ENCODE results near the gene HCRTR1.

Gene HCRTR1

GRCh38 chr1:31643976-31644559, 26.6 kb downstream of the HCRTR1 start:
- peak overlapping the region; percentile 94 for H3K4me3 ChIP-seq (ENCODE audit: low read length)
- DNase-seq (ENCODE audit: low read depth) = no peak
- no peak for TF ChIP-seq CTCF (conservative IDR thresholded peaks at IDR 0.05; ENCODE audit: low read depth, low read length)

- no peak for TF ChIP-seq CTCF (conservative IDR thresholded peaks at IDR 0.05; ENCODE audit: low read depth, low read length)
- peak; percentile 90 for DNase-seq (ENCODE audit: low read depth)
- H3K4me3 ChIP-seq (ENCODE audit: low read length) = peak within 1 kb of the TSS; percentile 94
Observed at GRCh38 chr1:31644560-31645273, 27.2 kb downstream of the HCRTR1 start, which contains the start of gene PEF1. TSS of gene PEF1 (minus strand) at chr1:31644876. CDS start at chr1:31644864, 12 bp downstream.

GRCh38 chr1:31645274-31645568, 27.7 kb downstream of the HCRTR1 start:
- H3K4me3 ChIP-seq (ENCODE audit: low read length) = peak overlapping the region; percentile 94
- no peak for TF ChIP-seq CTCF (conservative IDR thresholded peaks at IDR 0.05; ENCODE audit: low read depth, low read length)
- no peak for DNase-seq (ENCODE audit: low read depth)

GRCh38 chr1:31646259-31646960, 28.9 kb downstream of the HCRTR1 start:
- no peak for TF ChIP-seq CTCF (conservative IDR thresholded peaks at IDR 0.05; ENCODE audit: low read depth, low read length)
- no peak for DNase-seq (ENCODE audit: low read depth)
- H3K4me3 ChIP-seq (ENCODE audit: low read length) = no peak overlapping the region

GRCh38 chr1:31647106-31647505, 29.6 kb downstream of the HCRTR1 start:
- no peak for DNase-seq (ENCODE audit: low read depth)
- no peak overlapping the region for H3K4me3 ChIP-seq (ENCODE audit: low read length)

GRCh38 chr1:31648190-31648589, 30.7 kb downstream of the HCRTR1 start:
- TF ChIP-seq CTCF (conservative IDR thresholded peaks at IDR 0.05; ENCODE audit: low read depth, low read length) = no peak
- no peak for DNase-seq (ENCODE audit: low read depth)

More at GRCh38 chr1:31647106-31647505, 29.6 kb downstream of the HCRTR1 start:
- TF ChIP-seq CTCF (conservative IDR thresholded peaks at IDR 0.05; ENCODE audit: low read depth, low read length) = no peak

More at GRCh38 chr1:31648190-31648589, 30.7 kb downstream of the HCRTR1 start:
- H3K4me3 ChIP-seq (ENCODE audit: low read length) = no peak overlapping the region
